GM19023 (cell line): ENCODE results near the gene RAB5A.
A peak's percentile ranks its signal among the peaks of the same experiment; 100 is the strongest.
"Not testable (repeated sequence)": the region's sequence is repeated elsewhere in the genome, so short reads cannot be mapped to it uniquely, and the experiment has no call there.

ENCODE experiments used
- ATAC-seq: cut with Tn5 transposase; IDR thresholded peaks from one replicate; pipeline ENCODE4 v1.9.1; 2021; ENCODE audit warnings: mild to moderate bottlenecking, moderate library complexity; ENCODE audit not compliant: unreplicated experiment

RAB5A gene

GRCh38 chr3:19947549-19948225 lies 790 bp downstream of the RAB5A start:
- peak; percentile 24 for ATAC-seq

GRCh38 chr3:19948226-19948591 lies 1.3 kb downstream of the RAB5A start:
- ATAC-seq: no peak

GRCh38 chr3:19950316-19950715 lies 3.4 kb downstream of the RAB5A start:
- ATAC-seq: no peak

GRCh38 chr3:19954676-19955075 lies 7.8 kb downstream of the RAB5A start:
- no peak for ATAC-seq

GRCh38 chr3:19957354-19957753 lies 10.5 kb downstream of the RAB5A start:
- ATAC-seq: not testable (repeated sequence)

GRCh38 chr3:19959505-19959904 lies 12.6 kb downstream of the RAB5A start:
- no peak for ATAC-seq

- ATAC-seq: no peak
Observed at GRCh38 chr3:19960696-19961095, 13.8 kb downstream of the RAB5A start.

- ATAC-seq: no peak
Observed at GRCh38 chr3:19961960-19962359, 15.1 kb downstream of the RAB5A start.

- ATAC-seq: no peak
Observed at GRCh38 chr3:19967208-19967607, 20.3 kb downstream of the RAB5A start.

- ATAC-seq: no peak
Observed at GRCh38 chr3:19967812-19968211, 20.9 kb downstream of the RAB5A start.

- no peak for ATAC-seq
Observed at GRCh38 chr3:19970327-19970726, 23.4 kb downstream of the RAB5A start.

GRCh38 chr3:19972054-19972453 lies 25.2 kb downstream of the RAB5A start:
- no peak for ATAC-seq

GRCh38 chr3:19988904-19989303 lies 42.0 kb downstream of the RAB5A start:
- ATAC-seq: not testable (repeated sequence)

GRCh38 chr3:19994796-19995195 lies 47.9 kb downstream of the RAB5A start:
- ATAC-seq: no peak

- no peak for ATAC-seq
Observed at GRCh38 chr3:19997502-19997901, 50.6 kb downstream of the RAB5A start.

GRCh38 chr3:20001932-20002331 lies 55.0 kb downstream of the RAB5A start:
- ATAC-seq: no peak

- no peak for ATAC-seq
Observed at GRCh38 chr3:20007960-20008359, 61.1 kb downstream of the RAB5A start.

GRCh38 chr3:20008646-20009045 lies 61.7 kb downstream of the RAB5A start:
- ATAC-seq: no peak

GRCh38 chr3:20012164-20012563 lies 65.3 kb downstream of the RAB5A start, which contains the start of gene PP2D1:
PP2D1 (minus strand) TSS chr3:20012264; CDS start chr3:20012072, 192 bp downstream.
- ATAC-seq: no peak

GRCh38 chr3:20013396-20013795 lies 66.5 kb downstream of the RAB5A start:
- ATAC-seq: no peak

- no peak for ATAC-seq
Observed at GRCh38 chr3:20015525-20015924, 68.6 kb downstream of the RAB5A start.

GRCh38 chr3:20016076-20016475 lies 69.2 kb downstream of the RAB5A start:
- not testable (repeated sequence) for ATAC-seq

- no peak for ATAC-seq
Observed at GRCh38 chr3:20022954-20023622, 76.2 kb downstream of the RAB5A start.
